Activated effector memory CD4-positive, alpha-beta T cell treated with anti-CD3 and anti-CD28 coated beads, Interleukin-2, amount 50 U/mL, for 16 hours (primary cell): Measurements from ENCODE around the gene AFTPH.
A peak's percentile ranks its signal among the peaks of the same experiment; 100 is the strongest.

Experiments
- DNase-seq: peaks from one replicate; pipeline ENCODE4 v3.0.0-alpha.2; 2020

Gene AFTPH

DNA sequence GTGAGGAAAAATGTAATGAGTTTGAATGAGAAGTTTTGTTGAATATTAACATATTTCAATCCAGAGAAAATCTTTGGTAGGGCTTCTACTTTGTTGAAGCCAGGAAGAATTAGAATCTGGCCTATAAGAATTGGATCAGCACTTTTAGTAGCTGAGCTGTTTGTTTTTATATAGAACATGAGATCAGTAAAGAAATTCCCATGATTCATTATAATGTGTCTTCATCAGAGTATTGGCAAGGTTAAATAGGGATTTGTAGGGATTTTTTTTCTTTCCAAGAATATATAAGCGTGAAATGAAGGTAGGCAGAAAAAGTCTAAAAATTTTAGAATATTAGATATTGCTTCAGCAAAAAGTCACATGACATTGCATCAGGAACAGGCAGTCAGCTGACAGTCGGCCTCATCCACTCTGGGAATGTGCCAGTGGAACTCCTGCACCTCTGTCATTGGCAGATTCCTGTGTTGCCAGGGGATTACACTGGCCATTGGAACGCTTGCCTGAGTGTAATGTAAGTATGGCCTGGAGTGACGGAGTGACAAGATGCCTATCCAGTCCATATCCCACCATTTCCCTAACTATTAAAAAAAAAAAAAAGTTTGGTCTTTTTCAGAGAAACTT lies 69.0 kb downstream of the AFTPH start:
- no peak for DNase-seq

DNA sequence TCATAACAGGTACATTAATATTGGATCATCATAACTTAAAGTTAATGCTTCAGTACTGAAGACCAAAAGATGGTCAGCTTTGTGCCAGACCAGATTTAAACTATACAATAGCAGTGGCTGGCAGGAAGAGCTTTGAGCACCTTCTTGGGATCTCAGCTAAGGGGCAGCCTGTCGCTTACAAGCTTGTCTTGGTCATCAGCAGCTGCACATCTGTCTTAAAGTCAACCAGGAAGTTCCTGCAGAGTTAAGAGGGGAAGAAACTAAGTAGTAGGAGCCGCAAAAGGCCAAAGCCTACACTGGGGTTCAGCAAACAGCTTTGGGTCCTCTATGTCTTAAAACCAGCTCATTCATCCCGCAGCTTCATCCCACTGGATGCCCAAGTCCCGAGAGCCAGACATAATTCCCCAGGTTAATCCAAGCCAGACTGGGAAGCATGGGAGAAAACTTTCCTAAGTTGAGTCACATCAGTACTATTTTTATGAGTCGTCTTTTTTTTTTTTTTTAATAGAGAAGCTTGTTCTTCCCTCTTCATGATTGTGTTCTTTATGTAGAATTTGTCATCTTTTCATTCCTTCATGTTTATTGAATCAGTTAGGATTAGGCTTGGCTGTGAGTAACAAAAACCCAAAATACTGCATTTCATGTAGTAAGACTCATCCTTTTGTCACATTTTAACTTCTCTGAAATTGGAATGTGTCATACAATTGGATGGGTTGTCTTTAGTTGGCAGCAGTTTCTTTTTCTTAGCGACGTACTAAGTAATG lies 70.3 kb downstream of the AFTPH start:
- DNase-seq, result no peak

DNA sequence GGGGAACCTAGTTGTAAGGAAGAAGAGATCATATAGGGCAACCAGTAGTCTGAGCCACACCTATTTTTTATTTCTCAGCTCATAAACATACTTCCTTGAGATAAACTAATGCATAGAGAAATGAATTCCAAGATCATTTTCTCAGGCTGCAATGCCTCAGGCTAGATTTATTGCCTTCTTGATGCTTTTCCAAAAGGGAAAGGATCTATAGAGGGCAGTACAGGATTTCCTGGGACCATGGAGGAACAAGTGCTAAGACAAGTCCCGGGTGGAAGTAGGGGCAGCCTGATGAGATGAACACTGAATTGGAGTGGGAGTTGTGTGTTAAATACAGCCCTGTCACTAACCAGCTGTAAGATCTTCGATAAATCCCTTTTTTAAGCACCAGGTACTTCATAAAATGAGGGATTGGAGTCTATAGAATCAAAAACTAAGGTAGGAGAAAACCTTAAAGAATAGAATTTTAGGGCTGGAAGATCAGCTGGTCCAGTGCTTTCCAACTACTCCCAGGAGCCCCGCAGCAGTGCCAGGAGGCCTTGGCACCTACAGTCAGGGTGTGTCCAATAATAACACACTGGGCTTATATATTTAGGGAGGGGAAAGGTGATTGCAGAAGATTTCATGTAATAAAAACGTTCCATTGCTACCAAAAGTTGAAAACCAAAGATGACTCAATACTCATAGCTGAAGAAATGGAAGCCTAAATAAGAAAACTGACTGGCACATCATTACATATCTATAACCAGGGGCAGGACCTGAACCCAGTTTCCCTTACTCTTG lies 71.5 kb downstream of the AFTPH start:
- DNase-seq, result no peak

DNA sequence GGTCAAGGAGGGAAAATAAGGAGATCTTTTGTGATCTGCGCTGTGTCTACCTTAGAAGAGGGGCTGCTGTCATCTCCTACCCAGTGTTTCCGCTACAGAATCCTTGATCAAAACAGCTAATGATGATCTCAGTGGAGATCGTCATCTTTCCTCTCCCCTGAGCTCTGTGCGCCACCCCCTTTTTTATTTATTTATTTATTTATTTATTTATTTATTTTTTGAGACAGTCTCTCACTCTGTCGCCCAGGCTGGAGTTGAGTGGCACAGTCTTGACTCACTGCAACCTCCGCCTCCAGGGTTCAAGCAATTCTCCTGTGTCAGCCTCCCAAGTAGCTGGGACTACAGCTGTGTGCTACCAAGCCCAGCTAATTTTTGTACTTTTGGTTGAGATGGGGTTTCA lies 74.1 kb downstream of the AFTPH start:
- DNase-seq, result no peak

DNA sequence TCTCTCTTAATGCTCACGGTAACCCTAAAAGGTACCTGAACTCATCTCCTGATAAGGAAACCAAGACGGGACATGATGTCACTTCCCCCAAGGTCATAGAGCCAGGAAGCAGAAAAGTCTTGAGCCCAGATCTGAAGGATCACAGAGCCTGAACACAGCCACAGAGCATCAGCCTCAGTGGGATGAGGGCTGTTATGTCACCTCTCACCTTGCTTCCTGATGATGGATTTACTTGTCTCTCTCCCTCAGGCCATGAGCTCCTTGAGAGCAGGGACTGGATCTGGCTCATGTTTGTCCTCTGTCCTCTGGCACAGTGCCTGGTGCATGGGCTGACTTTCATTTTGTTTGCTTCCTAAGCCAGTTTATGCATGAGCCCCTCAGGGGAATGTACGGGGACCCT lies 75.3 kb downstream of the AFTPH start:
- no peak for DNase-seq

DNA sequence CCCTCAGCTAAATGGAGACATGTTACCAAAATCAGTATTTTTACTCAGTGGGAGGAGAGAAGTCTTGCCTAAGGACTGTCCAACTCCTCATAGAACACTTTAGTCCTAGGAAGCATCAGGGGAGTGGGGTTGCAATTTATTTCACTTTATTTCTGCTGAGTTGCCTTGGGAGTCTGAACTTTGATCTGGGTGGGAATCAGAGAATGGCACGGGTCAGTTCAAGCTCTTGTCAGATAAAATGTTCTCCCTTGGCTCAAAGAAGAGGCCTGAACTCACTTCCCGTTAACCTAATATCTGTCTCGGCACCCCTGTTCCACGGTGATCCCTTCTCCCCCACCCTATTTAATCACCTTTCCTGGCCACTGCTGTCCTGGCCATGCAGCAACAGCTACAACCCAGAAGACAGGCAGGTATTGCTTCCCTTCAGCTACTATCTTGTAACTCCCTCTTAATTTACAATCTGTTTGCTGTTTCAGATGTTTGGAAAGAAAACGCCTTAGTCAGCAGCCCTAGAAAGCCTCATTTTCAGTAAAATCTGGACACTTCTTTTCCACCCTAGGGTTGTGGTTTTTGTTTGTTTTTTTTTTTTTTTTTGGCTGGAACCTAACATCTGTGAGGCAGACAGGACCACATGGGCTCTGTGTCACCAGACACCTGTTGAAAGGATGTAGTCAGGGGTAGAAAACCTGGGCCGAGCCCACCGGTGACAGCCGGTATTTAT lies 77.1 kb downstream of the AFTPH start:
- no peak for DNase-seq

DNA sequence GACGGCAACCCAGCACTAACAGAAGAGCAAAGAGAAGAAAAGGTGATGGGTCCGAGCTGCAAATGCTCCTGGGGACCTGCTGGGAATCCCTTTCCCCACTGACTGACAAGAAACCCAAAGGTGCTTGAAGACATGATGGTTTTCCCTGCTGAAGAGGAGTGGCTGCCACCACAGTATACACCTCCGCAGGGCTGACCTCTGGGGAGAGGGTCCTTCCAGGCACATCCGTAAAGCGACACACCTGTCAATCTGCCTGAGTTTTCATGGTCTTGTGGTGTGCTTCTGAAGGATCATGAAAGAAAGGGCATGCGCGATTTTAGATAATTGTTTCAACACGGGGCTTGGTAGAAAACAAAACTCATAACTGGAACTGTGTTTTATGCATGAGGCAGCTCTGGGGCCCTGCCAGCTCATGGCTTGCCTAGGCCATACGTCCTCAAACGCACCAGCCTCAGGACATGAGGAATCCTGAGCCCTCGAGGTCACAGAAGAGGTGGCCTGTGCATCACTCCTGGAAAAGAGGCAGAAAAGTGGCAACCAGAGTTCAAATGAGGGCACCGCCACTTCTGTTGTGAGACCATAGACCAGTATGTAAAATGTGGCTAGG lies 77.8 kb downstream of the AFTPH start:
- no peak for DNase-seq

DNA sequence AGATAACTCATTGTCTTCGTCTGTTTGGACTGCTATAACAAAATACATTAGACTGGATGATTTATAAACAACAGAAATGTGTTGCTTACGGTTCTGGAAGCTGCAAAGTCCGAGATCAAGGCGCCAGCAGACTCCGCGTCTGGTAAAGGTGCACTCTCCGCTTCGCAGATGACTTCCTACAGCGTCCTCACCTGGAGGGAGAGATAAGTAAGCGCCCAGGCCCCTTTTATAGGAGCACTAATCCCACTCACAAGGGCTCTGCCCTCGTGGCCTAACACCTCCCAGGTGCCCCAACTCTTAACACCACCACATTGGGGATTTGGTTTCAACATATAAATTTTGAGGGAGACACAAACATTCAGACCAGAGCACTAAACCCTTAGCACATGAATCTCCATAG lies 78.3 kb downstream of the AFTPH start:
- DNase-seq, result no peak

DNA sequence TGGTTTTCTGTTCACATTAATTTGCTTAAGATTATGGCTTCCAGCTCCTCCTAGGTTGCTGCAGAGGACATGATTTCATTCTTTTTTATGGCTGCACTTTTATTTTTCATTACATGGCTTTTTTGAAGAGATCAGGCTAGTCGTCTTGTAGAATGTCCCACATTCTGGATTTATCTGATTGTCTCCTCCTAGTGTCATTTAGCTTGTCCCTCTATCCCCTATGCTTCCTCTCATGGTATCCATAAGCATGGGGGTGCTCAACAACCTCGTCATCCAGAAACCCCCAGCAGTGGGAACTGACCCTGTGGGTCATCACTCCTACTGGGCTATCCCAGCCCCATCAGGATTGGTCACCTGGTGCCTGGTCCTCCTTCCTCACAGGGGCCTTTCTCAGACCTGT lies 80.0 kb downstream of the AFTPH start:
- DNase-seq, result no peak

DNA sequence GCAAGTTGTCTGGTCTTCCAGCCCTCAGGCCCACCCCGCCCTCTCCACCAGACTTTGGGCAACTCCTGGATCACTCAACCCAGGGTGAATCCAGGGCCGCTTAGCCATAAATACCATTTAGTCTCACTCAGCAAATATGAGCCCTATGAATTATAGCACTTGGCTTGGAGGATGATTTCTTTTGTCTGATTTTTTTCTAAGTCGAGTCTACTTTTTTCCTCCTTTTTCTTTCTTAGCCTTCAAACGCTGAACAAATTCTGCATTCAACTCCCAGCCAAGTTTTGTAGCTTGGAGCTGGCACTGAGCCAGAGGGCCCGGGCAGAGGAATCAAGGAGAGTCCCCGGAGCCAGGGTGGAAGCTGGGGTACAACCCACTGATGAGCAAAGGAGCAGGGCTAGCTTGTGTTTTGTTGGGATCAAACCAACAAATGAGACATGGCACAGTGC lies 80.9 kb downstream of the AFTPH start:
- no peak for DNase-seq

DNA sequence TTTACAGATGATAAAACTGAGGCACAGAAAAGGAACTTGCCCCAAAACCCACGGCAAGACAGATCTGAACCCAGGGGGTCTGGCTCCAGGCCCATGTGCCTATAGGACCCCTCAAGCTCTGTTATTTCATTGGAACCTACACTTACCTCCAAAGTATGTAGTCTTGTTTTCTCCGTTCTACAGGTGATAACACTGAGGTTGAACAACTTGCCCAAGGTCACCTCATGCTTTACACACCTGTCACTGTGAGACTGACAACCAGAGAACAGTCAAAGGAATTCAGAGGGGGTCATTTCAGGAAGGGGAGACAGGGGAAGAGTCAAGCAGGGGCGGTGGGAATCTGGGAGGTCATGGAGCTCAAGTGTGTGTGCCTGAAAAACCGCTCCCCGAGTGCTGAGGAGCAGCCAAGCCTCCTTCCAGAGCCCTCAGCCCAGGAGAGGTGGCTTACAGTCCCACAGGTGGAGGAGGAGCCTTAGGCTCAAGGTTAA lies 81.9 kb downstream of the AFTPH start:
- no peak for DNase-seq

DNA sequence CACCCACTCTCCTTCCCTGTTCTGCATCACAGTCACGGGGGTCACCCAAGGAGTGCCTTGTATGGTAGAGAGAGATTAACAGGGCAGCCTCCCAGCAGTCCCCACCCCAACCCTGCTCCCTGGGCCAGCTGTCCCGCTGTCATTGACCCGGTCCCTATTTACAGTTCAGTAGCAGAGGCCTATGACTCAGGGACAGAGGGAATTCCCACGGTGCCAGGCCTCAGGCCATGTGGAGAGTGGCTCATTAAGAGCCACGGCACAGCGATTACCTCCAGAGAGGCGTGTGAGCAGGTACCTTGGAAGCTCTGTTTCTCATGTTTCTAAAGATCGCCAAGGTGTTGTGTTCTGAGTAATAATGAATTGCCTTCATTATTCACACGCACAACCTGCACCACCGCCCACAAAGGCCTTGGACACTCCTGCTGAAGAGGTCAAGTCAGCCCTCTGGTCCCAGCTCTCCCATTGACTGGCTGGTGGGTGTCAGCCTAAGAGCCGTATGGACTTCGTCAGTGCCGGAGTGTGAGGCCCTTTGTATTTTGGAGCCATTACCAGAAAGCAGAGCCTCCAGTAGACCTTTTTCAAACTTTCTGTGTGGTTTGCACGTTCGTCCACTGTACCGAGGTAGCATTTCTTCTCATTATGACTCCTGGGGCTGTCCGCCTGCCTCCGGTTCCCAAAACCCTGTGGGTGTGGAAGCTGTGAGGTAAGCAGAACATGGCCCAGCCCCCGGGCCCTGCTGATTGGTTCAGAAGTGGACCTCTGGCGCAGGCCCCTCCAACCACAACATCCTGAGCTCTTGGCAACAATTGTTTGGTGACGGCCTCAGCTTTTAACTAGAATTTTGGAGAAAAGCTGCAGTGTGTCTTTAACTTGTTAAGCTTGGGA lies 82.6 kb downstream of the AFTPH start:
- DNase-seq, result peak; percentile 95

DNA sequence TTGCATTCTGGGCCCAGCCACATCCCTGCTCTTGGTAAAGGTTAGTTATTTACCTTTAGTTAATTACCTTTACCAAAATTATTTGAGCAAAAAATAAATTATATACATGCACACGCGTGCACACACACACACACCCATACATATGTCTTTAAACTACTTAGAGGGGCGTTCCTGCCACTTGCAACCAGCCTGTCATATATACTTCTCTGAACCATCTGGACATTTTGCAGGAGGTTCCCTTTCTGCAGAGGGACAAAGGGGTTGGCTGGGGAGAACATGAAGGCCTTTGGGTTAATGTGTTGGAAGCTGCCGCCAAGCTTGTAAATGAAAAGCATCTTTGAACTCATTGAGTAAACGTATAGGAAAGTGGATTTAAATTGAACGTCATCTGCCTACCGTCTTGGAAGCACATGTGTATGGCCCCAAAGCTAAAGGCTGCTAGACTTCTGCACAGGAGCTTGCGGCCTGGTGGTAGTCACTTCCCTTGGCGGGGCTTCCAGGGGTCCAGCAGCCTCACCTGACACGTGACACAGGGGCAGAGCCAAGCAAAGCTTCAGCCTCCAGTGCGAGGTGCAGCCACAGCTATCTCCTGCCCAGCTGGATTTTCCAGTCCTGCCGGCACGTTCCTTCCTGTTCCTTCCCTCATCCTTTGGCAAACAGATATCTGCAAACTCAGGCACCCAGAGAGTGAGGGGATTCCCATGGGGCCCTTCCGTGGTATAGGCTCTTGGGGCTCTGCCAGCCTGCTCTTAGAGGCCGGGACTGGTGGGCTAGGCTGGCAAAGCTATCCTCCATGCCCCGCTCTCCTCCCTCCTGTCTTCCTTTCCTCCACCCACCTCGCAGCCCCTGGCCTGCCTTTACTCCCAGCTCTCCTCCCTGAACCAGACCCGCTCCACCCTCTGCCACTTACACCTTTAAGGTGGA lies 83.5 kb downstream of the AFTPH start:
- DNase-seq, result no peak

DNA sequence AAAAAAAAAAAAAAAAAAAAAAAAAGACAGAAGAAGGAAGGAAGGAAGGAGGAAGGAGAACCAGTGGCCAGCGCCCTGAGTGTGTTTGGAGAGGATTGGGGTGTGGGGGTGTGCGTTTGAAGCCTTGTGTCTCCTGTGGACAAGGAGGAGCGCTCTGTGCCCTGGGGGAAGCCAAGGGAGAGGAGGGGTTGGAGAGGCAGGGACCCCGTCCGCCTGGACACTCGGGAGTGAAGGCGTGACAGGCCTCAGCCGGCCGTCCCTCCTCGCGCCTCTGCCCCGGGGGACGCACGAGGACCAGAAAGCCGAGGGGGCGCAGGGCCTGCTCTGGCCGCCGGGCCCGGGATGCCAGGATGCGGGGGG lies 84.7 kb downstream of the AFTPH start:
- DNase-seq, result no peak

DNA sequence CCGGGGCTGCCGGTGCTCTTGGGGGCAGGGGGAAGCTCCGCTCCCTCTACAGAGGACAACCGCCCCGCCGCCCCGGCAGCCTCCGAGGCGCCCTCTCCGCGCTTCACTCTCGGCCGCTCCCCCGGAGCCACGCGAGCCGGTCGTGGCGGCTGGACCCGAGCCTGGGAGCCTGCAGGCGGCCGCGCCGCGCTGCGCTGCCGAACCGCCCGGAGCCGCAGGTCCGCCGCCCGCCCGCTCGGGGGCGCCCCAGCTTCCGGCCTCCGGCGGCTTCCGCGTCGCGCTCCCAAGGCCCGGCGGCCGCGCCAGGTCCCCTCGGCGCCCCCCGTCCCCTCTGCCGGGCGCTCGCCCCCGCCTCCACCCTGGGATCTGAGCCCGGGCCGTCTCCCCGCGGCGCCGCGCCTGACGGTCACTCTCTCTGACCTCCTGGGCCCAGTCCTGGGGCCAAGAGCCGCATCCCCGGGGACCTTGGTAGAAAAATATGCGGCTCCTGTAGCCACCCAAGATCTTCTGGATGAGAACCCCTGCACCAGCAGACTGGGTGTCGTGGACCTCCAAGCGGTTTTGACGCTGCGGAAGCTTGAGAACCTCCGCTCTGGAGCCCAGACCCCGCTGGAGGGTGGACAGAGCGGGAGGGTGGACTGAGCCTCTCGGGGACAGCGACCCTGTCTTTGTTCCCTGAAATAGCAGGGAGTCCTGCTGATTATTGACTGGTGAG lies 85.3 kb downstream of the AFTPH start:
- DNase-seq, result peak; percentile 86

DNA sequence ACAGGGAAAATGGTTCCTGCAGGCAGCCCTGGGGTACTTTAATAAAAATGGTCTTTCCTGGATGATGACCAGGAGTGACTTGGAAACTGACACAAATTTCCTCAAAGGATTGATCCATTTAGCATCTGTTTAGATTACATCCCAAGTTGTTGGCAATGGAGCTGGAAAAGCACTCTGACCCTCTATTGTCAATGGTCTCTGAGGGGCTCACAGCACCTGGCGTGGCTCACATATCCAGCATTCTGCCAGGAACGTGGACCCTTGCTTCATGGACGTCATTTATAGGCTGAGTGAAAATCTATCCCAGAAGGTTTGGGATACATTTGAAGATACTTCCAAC lies 85.8 kb downstream of the AFTPH start:
- DNase-seq, result no peak

DNA sequence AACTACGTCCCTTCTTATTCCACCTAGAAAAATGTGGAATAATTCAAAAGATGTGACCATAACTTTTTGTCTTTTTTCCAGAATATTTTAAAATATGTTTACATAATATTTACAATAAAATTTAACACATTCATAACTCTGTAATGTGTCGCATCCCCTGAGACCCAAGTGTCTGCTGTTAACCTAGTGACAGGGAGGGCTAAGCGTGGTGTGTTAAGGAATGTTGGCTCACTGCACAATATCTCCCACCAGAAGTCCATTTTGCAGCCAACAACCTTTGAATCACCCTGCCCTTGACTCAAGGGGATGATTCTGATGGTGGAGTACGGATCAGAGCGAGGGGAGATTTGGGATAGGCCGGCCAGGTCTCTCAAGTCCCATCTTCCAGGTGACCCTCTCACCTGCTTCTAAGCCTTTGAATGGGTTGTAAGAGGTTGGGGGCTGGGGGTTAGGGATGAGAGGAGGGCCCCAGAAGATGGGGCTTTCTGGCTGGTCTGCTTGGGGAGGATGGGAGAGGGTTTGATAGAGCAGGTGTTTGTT lies 86.3 kb downstream of the AFTPH start:
- no peak for DNase-seq

DNA sequence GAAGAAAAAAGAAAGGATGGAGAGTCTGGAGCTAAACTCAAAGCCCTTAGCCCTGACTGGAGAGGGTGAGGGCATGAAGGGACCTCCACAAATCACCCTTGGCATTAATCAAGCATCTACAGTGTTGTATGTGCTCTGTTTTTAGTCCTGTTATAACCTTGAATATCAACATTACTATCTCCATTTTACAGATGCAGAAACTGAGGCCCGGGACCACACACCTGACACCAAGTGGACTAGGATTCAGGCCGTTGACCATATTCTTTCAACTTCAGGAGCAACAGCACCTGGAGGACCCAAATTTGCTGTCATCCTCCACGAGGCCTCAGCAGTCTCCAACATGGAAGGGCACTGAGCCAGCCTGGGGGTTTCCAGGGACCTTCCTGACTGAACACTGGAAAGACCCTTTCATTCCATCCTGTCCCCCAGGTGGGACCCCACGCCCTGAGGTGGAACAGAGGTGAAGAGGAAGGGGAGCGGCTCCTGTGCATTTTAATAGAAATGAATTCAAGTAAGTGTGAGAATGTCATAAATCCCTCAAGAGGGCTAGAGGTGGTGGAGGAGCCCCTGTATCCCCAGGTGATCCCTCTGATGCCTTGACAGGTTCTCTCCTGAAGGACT lies 88.6 kb downstream of the AFTPH start:
- DNase-seq, result peak; percentile 24

DNA sequence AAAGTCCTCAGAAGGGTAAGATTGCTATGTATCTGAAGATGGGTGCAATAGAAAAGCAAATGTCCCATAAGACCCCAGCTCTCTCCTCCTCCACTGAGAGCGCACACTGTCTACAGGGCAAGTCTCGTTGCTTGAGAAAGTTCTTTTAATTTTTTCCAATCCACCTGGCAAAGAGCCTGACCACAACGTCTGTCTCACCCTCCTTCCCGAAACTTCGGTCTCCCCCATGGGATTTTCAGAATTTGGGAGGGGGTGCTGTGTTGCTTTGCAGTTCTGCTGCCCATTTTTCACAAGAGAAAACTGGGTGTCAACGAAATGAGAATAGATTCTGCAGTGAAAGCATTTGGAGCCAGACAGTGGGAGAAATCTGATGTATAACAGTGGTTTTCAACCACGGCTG lies 89.1 kb downstream of the AFTPH start:
- DNase-seq, result no peak
